Esophagus squamous epithelium (tissue), 5 donors: ENCODE results near the gene TIE1. TPM values are rescaled to one million over a fixed set of nuclear protein-coding genes. Genes with fewer than 3 reads are reported as not detected.

Experiments used
- DNase-seq: peaks from one replicate; lab custom pipeline; 2025; lab: John Stamatoyannopoulos, UW
- H3K27ac ChIP-seq, 4 donors: fragments of 200-600 bp; sonication (generic); one replicate each; pipeline ENCODE4 v1.5.1; 2016 to 2019; ENCODE audit warnings: mild to moderate bottlenecking in 1 of 4
- H3K27me3 ChIP-seq, 4 donors: fragments of 200-600 bp; sonication (generic); 1 replicate in 3 of 4; 2 replicates in 1 of 4; pipeline versions ENCODE4 v1.5.1 to v1.6.0; 2017 to 2021; ENCODE audit warnings: antibody characterized with exemption in 1 of 4
- H3K36me3 ChIP-seq, 3 donors: fragments of 200-600 bp; sonication (generic); one replicate each; pipeline ENCODE4 v1.5.1; 2016 to 2019
- H3K4me1 ChIP-seq, 3 donors: fragments of 200-600 bp; sonication (generic); one replicate each; pipeline ENCODE4 v1.5.1; 2017 to 2019
- H3K4me3 ChIP-seq, 4 donors: fragments of 200-600 bp; sonication (generic); 1 replicate in 3 of 4; 2 replicates in 1 of 4; pipeline ENCODE4 v1.5.1; 2016 to 2019; ENCODE audit warnings: mild to moderate bottlenecking in 2 of 4, moderate library complexity in 1 of 4
- H3K9me3 ChIP-seq, 3 donors: fragments of 200-600 bp; sonication (generic); one replicate each; pipeline ENCODE4 v1.5.1; 2016 to 2019
- CTCF ChIP-seq, 6 experiments: fragments of 450-650 bp in 4 of 6; fragments of 200-600 bp in 2 of 6; sonication (generic) in 2 of 6; IDR thresholded peaks; one replicate each; pipeline ENCODE4 v1.5.1; 2016 to 2019; ENCODE audit warnings: antibody characterized with exemption in 6 of 6, mild to moderate bottlenecking in 4 of 6, moderate library complexity in 4 of 6
- POLR2A ChIP-seq, 4 donors: fragments of 450-650 bp; IDR thresholded peaks; one replicate each; pipeline ENCODE4 v1.6.1; 2017; ENCODE audit warnings: antibody characterized with exemption in 4 of 4, mild to moderate bottlenecking in 4 of 4, moderate library complexity in 3 of 4
- WGBS, 2 donors: methylation state at CpG; one replicate each; pipeline ENCODE4 v1.1.5; 2018; 5-methylcytosine and 5-hydroxymethylcytosine counted together
- intact Hi-C: fragments of 100-400 bp; cut with DNase I; formaldehyde crosslinking; loops from one replicate; pipeline ENCODE4 v1.15.0; 2022
- total RNA-seq, 4 donors: library from RNA; depleted of rRNA; stranded (reverse); fragments of >200 nt; gene quantifications; one replicate each; pipeline ENCODE4 v1.1.0, GENCODE V29; 2016
- donor health status: DM: yes; HTN: yes; CAD: no.

TIE1 gene
- total RNA-seq, 4 donors from 2014 or later = 3.1 to 16.6 (median 5.9) TPM

- intact Hi-C loops = no loop called here
- no peak overlapping the region for H3K4me3 ChIP-seq
- H3K27ac ChIP-seq = no peak overlapping the region
- H3K9me3 ChIP-seq = no peaks in the 10 kb centered on the region
- 78 to 89% methylated on average over 3 of the region's 5 CpGs for WGBS, 2 donors
- no peak for TF ChIP-seq CTCF (IDR thresholded peaks at IDR 0.05)
- TF ChIP-seq POLR2A (IDR thresholded peaks at IDR 0.05) = no peak
- DNase-seq = no peak
- H3K27me3 ChIP-seq = no peaks in the 10 kb centered on the region
- H3K4me1 ChIP-seq = no peaks in the 10 kb centered on the region
- H3K36me3 ChIP-seq = peaks cover 0 to 9% (median 0%) of the 10 kb centered on the region in 3 donors
Observed at GRCh38 chr1:43314233-43314632, 13.5 kb downstream of the TIE1 start.

GRCh38 chr1:43315481-43315880, 14.7 kb downstream of the TIE1 start:
- DNase-seq = no peak
- intact Hi-C loops = no loop called here

GRCh38 chr1:43315963-43316737, 15.4 kb downstream of the TIE1 start:
- DNase-seq = no peak
- H3K9me3 ChIP-seq = no peaks in the 10 kb centered on the region
- peaks cover 0 to 9% (median 0%) of the 10 kb centered on the region in 3 donors for H3K36me3 ChIP-seq
- intact Hi-C loops = no loop called here
- 85 to 88% methylated on average over 8 to 10 of the region's 10 CpGs for WGBS, 2 donors
- TF ChIP-seq CTCF (IDR thresholded peaks at IDR 0.05) (no peak), POLR2A (IDR thresholded peaks at IDR 0.05) (no peak)
- H3K4me3 ChIP-seq = no peak overlapping the region
- no peaks in the 10 kb centered on the region for H3K27me3 ChIP-seq
- no peaks in the 10 kb centered on the region for H3K4me1 ChIP-seq
- H3K27ac ChIP-seq = no peak overlapping the region

More at GRCh38 chr1:43315481-43315880, 14.7 kb downstream of the TIE1 start:
- H3K4me3 ChIP-seq = no peak overlapping the region
- WGBS, 2 donors = 70 to 87% methylated on average over 2 to 3 of the region's 3 CpGs
- H3K36me3 ChIP-seq = peaks cover 0 to 9% (median 0%) of the 10 kb centered on the region in 3 donors
- no peak overlapping the region for H3K27ac ChIP-seq
- H3K4me1 ChIP-seq = no peaks in the 10 kb centered on the region
- no peaks in the 10 kb centered on the region for H3K9me3 ChIP-seq
- TF ChIP-seq CTCF (IDR thresholded peaks at IDR 0.05) (no peak), POLR2A (IDR thresholded peaks at IDR 0.05) (no peak)
- no peaks in the 10 kb centered on the region for H3K27me3 ChIP-seq

GRCh38 chr1:43316738-43317520, 16.1 kb downstream of the TIE1 start:
- H3K36me3 ChIP-seq = peaks cover 0 to 15% (median 0%) of the 10 kb centered on the region in 3 donors
- H3K27ac ChIP-seq = no peak overlapping the region
- intact Hi-C loops = no loop called here
- DNase-seq = no peak
- H3K27me3 ChIP-seq = no peaks in the 10 kb centered on the region
- TF ChIP-seq POLR2A (IDR thresholded peaks at IDR 0.05) = no peak
- TF ChIP-seq CTCF (IDR thresholded peaks at IDR 0.05) = no peak
- no peaks in the 10 kb centered on the region for H3K9me3 ChIP-seq
- no peak overlapping the region for H3K4me3 ChIP-seq
- WGBS, 2 donors = 79 to 80% methylated on average over 6 to 11 of the region's 16 CpGs
- H3K4me1 ChIP-seq = no peaks in the 10 kb centered on the region
